ENCODE measurements around the gene FLVCR1.
"Not testable (repeated sequence)": the region's sequence is repeated elsewhere in the genome, so short reads cannot be mapped to it uniquely, and the experiment has no call there.

Gene FLVCR1

DNA sequence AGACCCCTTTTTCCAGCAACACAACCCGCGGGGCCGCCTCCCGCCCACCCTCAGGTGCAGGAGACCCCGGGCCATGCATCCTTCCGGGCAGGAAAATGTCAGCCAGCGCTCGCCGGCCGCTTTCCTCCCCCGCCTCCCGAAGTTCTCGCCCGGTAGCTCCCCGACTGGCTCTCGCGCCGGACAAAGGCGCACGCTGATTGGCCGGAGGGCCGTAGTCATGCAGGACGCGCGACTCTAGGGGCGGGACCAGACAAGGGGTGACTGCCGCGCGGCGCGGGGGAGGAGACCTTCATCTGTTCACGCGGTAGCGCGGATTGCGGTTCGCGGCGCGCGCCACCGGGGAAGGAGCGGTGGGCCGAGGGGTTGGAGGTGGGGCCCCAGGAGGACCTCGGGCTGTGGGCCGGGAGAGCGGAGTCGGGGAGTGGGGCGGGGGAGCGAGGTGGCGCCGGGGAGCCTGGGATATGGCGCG is at the start of gene FLVCR1:
TSS of gene FLVCR1 (plus strand) at position 284 of the 469 bp plus-strand sequence. CDS start at position 462, 178 bp downstream.
- peak within 1 kb of the TSS; percentile 81 for H3K4me3 ChIP-seq (ENCODE audit: low read depth, low read length)

DNA sequence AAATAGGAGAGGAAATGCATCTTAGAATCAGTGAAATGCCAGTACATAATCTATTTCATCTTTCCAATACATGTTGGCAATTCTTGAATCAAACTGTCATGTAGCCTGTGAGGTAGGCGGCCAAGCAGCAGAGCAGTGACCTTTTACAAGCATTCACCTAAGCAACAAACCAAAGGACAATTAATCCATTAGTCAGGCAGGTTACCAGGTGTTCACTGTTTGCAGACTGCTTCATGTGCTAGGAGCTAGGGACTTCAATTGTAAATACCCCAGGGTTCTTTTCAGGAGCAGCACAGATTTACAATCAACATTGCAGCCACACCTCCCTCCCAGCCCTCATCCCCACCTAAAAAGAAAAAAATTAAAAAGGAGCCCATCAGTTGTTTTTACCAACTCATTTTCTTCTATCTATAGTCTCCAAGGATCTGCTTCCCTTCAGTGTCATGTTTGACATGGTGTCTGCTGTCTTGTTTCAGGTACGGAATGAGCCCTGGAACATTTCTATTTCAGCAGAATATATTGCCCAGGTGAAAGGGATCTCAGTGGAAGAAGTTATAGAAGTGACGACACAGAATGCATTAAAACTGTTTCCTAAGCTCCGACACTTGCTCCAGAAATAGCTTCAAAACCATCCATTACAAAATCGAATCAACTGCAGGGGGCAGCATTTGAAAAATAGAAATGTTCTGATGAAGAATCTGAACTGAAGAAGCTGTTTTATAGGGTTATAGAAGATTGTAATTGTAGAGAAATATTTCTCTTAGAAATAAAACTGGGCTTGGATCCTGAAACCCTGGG is 43.3 kb upstream of the FLVCR1 start:
- no peak overlapping the region for H3K4me3 ChIP-seq (ENCODE audit: low read depth, low read length)

DNA sequence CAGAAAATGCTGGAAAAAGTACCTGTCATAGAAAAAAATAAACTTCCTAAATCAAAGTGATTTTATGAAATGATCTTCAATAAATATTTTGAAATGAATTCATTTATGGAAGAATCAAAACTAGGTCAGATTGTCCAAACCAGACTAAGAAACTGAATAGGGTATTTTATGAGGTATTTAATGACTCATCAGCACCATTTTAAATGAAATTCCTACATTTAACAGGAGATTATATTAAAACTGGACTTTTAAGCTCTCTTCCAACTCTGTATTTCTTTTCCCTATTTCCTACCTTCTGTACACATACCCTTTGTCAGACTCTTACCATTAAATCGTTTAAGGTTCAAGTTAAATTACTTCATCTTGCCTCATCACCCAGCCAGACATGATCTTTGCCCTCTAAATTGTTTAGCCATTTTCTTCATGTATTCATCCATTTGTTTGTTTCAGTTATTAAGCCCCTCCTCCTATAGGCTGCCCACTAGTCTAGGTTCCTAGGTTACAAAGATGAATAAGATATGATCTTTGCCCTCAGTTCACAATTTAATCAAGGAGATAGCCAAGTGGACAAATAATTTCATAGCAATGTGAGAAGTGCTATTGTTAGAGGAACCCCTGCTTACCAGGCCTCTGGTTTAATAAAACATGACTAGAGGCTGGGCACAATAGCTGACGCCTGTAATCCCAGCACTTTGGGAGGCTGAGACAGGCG is 41.4 kb upstream of the FLVCR1 start:
- H3K4me3 ChIP-seq (ENCODE audit: low read depth, low read length): no peak overlapping the region

- no peak overlapping the region for H3K4me3 ChIP-seq (ENCODE audit: low read depth, low read length)
Observed at GRCh38 chr1:212819726-212820125, 38.3 kb upstream of the FLVCR1 start.

GRCh38 chr1:212820969-212821368 is 37.1 kb upstream of the FLVCR1 start:
- H3K4me3 ChIP-seq (ENCODE audit: low read depth, low read length): no peak overlapping the region

DNA sequence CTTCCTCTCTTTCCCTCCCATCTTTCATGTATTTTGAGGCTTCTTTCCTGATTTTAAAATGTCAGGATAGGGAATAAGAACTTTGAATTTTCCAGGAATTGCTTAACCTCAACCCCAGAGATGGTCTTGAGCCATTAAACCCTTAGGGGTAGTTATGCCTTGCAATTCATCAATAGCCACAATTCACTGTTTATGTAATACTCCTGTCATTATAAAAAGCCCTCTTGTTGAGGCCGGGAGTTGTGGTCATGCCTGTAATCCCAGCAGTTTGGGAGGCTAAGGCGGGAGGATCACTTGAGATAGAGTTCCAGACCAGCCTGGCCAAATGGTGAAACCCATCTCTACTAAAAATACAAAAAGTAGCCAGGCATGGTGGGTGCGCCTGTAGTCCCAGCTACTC is 35.1 kb upstream of the FLVCR1 start:
- no peak overlapping the region for H3K4me3 ChIP-seq (ENCODE audit: low read depth, low read length)

DNA sequence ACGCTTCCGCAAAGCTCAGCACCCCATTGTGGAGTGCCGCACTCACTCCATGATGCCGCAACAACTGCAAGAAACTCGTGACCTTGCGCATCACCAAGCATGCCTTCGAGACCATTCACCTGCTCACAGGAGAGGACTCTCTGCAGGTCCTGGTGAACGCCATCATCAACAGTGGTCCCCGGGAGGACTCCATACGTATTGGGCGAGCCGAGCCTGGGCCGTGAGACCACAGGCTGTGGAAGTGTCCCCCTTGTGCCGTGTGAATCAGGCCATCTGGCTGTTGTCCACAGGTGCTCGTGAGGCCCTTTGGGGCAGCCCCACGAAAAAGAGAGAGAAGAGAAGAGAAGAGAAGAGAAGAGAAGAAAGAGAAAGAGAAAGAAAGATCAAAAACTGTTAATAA is 33.9 kb upstream of the FLVCR1 start:
- H3K4me3 ChIP-seq (ENCODE audit: low read depth, low read length): no peak overlapping the region

DNA sequence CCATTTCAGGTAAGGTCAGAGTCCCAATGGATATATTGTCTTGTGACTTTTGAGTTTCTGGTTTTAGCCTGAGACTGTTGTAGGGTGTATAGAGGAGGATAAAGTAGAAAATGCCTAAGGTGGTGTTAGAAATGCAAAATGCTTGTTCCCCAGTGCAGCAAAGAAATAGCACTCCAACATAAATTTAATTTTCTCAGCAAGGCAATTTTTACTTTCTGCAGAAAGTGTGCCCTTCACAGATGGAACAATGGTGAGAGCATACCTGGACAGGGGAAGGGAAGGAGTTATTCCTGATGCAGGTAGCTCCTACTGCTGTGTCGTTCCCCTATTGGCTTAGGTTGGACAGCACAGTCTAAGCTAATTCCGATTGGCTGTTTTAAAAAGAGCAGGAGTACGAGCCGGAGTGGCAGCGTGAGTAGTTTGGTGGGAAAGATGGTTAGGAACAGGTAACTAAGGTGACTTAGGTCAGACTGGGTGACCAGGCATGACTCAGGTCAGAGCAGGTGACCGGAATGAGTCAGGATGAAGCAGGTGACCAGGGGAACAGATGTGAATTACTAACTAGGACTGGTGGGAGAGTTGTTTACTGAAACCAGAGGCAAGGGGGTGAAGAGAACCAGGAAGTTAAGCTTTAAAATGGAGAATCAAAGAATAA is 32.1 kb upstream of the FLVCR1 start:
- no peak overlapping the region for H3K4me3 ChIP-seq (ENCODE audit: low read depth, low read length)

GRCh38 chr1:212827171-212827776 is 30.8 kb upstream of the FLVCR1 start:
- no peak overlapping the region for H3K4me3 ChIP-seq (ENCODE audit: low read depth, low read length)

DNA sequence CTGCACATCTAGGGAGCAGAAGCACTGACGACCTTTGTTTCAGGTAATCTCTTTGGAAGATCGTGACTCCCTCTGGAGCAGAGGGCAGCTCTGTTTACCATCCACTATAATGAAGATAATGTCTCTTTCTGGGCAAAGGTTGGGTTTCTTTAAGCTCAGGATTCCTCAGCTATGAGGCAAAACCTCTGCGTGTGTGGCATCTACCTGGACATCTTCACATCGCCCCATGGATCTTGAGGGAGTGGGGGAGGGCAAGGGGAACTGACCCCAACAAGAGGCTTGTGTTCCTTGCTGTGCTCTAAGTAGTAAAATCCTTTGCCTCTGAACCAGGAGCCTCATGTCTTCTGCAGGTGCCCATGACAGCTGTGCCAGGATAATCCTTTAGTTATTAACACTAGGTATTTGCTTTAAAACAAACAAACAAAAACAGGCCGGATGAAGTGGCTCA is 30.2 kb upstream of the FLVCR1 start:
- no peak overlapping the region for H3K4me3 ChIP-seq (ENCODE audit: low read depth, low read length)

- H3K4me3 ChIP-seq (ENCODE audit: low read depth, low read length): no peak overlapping the region
Observed at GRCh38 chr1:212828395-212828794, 29.7 kb upstream of the FLVCR1 start.

DNA sequence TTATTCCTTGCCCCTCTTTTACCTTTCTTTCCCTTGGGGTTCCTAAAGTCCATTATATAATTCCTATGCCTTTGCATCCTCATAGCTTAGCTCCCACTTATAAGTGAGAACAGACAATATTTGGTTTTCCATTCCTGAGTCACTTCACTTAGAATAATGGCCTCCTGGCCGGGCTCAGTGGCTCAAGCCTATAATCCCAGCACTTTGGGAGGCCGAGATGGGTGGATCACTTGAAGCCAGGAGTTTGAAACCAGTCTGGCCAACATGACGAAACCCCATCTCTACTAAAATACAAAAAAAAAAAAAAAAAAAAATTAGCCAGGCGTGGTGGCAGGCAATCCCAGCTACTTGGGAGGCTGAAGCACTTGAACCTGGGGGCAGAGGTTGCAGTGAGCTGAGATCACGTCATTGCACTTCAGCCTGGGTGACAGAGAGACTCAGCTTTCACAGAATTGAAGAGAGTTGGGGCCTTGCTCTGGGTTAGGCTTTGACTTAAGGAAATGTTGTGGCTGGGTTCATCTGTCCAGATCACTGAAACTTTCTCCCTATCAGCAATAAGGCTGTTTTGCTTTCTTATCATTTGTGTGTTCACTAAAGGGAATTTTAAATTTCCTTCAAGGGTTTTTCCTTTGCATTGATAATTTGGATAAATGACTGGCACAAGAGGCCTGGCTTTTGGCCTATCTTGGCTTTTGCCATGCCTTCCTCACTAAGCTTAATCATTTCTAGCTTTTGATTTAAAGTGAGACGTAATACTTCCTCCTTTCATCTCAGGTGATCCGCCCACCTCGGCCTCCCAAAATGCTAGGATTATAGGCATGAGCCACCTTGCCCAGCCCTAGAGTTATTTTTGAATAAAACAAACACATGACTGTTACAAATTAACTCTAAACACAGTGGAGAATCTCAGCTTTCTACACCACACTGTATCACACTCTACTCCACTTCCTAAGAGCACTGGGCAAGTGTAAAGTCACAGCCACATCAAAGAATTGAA is 24.6 kb upstream of the FLVCR1 start:
- not testable (repeated sequence) for H3K4me3 ChIP-seq (ENCODE audit: low read depth, low read length)

GRCh38 chr1:212838145-212838544 is 19.9 kb upstream of the FLVCR1 start:
- no peak overlapping the region for H3K4me3 ChIP-seq (ENCODE audit: low read depth, low read length)

GRCh38 chr1:212844521-212844920 is 13.6 kb upstream of the FLVCR1 start:
- not testable (repeated sequence) for H3K4me3 ChIP-seq (ENCODE audit: low read depth, low read length)

DNA sequence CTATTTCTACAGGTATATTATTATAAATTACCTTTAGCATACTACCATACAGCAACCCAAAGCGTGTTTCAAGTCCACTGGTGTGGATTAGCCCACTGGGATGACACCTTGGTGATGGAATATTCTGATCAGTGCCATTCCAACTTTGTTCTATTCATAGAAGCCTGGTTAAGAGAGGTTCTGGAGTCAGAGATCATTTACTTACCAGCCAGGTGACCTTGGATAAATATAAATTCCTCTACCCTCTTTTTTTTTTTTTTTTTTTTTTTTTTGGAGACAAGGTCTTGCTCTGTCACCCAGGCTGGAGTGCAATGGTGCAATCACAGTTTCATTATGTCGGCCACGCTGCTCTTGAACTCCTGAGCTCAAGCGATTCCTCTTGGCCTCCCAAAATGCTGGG is 10.5 kb upstream of the FLVCR1 start, which contains the start of gene SPATA45:
TSS of gene SPATA45 (minus strand) at position 101 of the 400 bp plus-strand sequence. CDS start 11,500 bp downstream, outside the sequence.
- H3K4me3 ChIP-seq (ENCODE audit: low read depth, low read length): no peak within 1 kb of the TSS

- H3K4me3 ChIP-seq (ENCODE audit: low read depth, low read length): no peak overlapping the region
Observed at GRCh38 chr1:212852105-212852688, 5.9 kb upstream of the FLVCR1 start.

GRCh38 chr1:212853658-212854057 is 4.4 kb upstream of the FLVCR1 start:
- no peak overlapping the region for H3K4me3 ChIP-seq (ENCODE audit: low read depth, low read length)

DNA sequence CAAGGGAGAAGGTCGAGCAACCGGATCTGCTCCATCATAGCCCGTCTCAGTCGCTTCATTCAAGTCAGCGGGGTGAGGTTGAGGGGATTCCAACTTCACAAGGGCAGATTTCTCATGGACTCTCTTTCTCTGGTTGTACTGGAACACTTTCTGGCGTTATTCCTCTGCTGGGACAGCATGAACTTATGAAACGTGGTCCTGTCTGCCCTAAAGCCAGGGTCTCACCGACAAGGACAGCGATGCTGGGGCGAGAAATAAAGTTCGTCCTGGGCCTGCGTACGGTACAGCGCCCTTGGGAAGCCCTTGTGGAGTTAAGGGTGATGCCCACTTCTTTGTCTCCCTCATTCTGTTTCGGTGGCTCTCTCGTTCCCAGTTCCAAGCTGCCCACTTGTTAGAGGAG is 1.3 kb upstream of the FLVCR1 start:
- H3K4me3 ChIP-seq (ENCODE audit: low read depth, low read length): peak overlapping the region; percentile 8

DNA sequence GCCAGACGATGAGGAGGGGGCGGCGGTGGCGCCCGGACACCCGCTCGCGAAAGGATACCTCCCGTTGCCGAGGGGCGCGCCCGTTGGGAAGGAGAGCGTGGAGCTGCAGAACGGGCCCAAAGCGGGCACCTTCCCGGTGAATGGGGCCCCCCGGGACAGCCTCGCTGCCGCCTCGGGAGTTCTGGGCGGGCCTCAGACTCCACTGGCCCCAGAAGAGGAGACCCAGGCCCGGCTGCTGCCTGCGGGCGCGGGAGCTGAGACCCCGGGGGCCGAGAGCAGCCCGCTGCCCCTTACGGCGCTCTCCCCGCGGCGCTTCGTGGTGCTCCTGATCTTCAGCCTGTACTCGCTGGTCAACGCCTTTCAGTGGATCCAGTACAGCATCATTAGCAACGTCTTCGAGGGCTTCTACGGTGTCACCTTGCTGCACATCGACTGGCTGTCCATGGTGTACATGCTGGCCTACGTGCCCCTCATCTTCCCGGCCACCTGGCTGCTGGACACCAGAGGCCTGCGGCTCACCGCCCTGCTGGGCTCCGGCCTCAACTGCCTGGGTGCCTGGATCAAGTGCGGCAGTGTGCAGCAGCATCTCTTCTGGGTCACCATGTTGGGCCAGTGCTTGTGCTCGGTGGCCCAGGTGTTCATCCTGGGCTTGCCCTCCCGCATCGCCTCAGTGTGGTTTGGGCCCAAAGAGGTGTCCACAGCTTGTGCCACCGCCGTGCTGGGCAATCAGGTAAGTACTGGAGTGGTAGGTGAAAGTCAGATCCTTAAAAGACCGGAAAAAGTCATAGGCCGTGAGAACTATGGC is 588 bp downstream of the FLVCR1 start:
- H3K4me3 ChIP-seq (ENCODE audit: low read depth, low read length): peak overlapping the region; percentile 81
